ENCODE measurements around the gene FOXP4.
"Not testable (repeated sequence)": the region's sequence is repeated elsewhere in the genome, so short reads cannot be mapped to it uniquely, and the experiment has no call there.

Gene FOXP4

GRCh38 chr6:41595166-41595565 lies 49.0 kb downstream of the FOXP4 start:
- DNase-seq (ENCODE audit: insufficient read length, low spot score) (no peak), FAIRE-seq (no peak)

DNA sequence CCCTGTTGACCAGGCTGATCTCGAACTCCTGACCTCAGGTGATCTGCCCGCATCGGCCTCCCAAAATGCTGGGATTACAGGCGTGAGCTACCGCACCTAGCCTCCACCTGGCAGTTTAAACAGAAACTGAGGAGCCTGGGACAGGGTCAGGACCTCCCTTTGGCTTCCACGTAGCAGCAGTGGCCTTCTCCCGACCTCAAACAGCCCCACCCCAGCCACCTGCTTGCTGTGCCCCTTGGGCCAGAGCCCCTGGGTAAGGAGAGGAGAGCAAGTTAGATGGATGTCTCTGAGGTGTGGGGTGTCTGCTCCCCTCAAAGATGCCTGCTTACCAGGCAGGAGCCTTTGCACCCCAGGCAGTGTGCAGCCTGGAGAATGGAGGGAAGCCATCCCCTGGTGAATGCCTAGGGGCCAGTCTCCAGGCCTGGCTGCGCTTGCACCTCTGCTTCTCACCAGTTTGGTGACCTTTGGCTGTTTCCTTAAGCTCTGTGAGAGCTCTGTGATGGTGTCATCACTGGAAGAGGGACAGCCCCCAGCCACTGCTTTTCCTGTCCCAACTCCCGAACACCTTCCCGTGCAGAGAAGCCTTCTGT lies 50.0 kb downstream of the FOXP4 start:
- FAIRE-seq = no peak
- no peak for DNase-seq (ENCODE audit: insufficient read length, low spot score)

DNA sequence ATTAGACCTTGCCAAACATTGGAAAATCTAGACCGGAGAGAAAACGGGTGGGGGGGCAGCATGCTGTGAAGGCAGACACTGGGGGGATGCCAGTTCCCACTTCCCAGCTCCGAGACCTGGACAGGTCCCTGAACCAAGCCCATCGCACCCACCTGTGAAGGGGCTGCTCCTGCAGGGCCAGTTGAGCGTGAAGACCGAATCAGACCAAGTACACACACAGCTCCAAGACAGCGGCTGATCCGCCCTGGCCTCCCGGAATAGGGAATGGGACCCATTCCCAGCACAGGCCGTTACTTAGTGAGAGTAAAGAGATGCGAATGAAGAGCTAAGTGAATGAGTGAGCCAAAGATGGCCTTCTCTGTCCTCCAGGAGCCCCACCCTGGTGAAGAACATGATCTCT lies 50.6 kb downstream of the FOXP4 start:
- DNase-seq (ENCODE audit: insufficient read length, low spot score) (no peak), FAIRE-seq (no peak)

GRCh38 chr6:41597246-41598000 lies 51.2 kb downstream of the FOXP4 start:
- FAIRE-seq (no peak), DNase-seq (ENCODE audit: insufficient read length, low spot score) (no peak)

DNA sequence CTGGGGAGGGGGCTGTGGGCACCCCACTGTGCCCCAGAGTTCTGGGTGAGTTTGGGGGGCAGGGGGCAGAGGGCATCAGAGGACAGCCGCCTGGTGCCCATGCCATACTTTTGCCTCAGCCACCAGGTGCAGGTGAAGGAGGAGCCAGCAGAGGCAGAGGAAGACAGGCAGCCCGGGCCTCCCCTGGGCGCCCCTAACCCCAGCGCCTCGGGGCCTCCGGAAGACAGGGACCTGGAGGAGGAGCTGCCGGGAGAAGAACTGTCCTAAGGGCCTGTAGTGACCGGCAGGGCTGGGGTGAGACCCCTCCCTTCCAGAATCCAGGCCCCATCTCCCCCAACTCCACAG lies 52.5 kb downstream of the FOXP4 start:
- FAIRE-seq (no peak), DNase-seq (ENCODE audit: insufficient read length, low spot score) (no peak)

GRCh38 chr6:41599015-41599851 lies 53.1 kb downstream of the FOXP4 start:
- DNase-seq (ENCODE audit: insufficient read length, low spot score) (no peak), FAIRE-seq (no peak)

DNA sequence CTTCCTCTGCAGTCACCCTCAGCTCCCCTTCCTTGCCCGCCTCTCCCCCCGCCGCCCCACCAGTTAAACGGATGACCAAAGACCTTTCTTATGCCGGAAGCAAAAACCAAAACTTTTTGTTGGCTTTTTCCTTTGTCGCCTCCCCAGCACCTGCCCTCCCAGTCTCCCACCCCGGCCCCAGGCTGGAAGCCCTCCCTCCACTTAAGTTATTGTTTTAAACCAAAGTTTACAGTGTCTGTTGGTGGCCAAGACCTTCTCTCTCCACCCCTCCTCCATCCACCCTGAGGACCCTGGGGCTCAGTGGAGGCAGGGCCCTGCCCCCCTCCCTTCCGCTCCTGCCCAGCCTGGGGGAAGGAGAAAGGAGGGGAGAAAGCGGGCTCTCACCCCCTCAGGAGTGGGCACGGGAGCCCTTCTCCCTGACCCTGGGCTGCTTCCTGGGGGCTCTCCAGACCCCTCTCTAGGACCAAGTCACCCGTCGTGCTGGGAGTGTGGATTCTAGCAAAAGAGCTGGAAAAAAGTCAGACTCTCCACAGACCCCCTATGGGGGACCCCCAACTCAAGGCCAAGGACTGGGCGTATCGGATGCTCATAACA lies 53.8 kb downstream of the FOXP4 start:
- FAIRE-seq (no peak), DNase-seq (ENCODE audit: insufficient read length, low spot score) (no peak)

- FAIRE-seq (peak; percentile 9), DNase-seq (ENCODE audit: insufficient read length, low spot score) (no peak)
Observed at GRCh38 chr6:41600499-41601247, 54.5 kb downstream of the FOXP4 start.

- no peak for FAIRE-seq
- DNase-seq (ENCODE audit: insufficient read length, low spot score) = no peak
Observed at GRCh38 chr6:41601248-41601549, 55.0 kb downstream of the FOXP4 start.

- FAIRE-seq (no peak), DNase-seq (ENCODE audit: insufficient read length, low spot score) (no peak)
Observed at GRCh38 chr6:41602422-41602743, 56.2 kb downstream of the FOXP4 start.

- DNase-seq (ENCODE audit: insufficient read length, low spot score) (peak; percentile 88), FAIRE-seq (peak; percentile 91)
Observed at GRCh38 chr6:41602864-41603608, 56.9 kb downstream of the FOXP4 start.

DNA sequence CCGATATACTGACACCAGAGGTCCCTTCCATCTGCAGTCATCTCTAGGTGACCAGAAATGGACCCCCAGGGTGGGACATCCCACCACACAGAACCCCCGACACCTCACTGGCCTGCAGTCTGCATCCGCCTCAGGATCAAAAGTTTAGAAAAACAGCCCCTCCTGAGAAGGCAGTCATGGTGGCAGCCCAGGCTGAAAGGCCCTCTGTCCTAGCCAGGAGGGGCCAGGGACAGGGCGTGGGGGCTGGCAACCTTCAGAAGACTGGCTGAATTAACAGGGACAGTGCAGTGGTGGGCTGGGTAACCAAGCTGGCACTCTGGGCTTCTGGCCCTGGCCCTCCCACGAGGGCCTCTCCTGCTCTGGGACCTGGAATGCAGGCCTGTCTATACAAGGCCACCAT lies 57.8 kb downstream of the FOXP4 start:
- no peak for FAIRE-seq
- no peak for DNase-seq (ENCODE audit: insufficient read length, low spot score)

DNA sequence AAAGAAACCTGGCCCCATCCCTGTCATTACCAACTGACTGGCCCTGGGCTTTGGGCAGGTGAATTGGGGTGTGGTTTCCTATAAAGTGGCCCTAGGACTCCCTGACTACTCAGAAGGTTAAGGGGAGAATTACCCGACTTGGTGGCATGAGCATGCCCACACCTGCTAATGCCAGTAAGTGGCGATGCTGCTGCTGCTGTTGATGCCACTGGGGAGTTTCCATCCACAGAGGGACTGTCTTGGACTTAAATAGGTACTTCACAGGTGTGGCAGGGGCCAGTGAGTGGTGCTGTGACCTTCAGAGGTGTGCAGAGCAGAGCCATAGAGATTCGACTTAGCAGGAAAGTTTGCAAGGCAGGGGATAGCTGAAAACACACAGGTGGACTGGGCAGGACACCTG lies 59.5 kb downstream of the FOXP4 start:
- FAIRE-seq = no peak
- DNase-seq (ENCODE audit: insufficient read length, low spot score) = no peak

DNA sequence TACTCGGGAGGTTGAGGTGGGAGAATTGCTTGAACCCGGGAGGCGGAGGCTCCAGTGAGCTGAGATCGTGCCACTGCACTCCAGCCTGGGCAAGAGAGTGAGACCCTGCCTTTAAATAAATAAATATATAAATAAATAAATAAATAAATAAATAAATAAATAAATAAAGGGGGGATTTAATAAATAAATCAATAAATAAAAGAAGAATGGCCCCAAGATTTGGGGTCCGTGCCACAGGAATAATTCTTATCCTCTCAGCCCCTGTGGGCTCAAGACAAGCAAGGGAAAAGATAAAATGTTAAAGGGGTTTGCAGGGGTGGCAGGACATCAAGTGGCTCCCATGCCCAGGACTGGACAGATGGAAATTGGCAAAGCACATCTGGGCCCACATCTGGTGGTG lies 60.9 kb downstream of the FOXP4 start:
- no peak for FAIRE-seq
- DNase-seq (ENCODE audit: insufficient read length, low spot score) = no peak

DNA sequence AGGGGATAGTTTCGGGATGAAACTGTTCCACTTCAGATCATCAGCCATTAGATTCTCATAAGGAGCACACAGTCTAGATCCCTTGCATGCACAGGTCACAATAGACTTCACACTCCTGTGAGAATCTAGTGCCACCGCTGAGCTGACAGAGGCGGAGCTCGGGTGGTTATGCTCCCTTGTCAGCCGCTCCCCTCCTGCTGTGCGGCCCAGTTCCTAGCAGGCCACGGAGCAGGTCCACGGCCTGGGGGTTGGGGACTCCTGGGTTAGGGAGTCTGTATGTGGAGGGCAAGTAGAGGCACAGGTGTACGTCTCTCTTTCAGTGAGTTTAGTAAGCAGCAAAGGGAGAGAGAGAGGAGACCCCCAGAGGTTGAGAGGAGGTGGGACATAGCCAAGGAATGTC lies 61.6 kb downstream of the FOXP4 start:
- FAIRE-seq (no peak), DNase-seq (ENCODE audit: insufficient read length, low spot score) (no peak)

DNA sequence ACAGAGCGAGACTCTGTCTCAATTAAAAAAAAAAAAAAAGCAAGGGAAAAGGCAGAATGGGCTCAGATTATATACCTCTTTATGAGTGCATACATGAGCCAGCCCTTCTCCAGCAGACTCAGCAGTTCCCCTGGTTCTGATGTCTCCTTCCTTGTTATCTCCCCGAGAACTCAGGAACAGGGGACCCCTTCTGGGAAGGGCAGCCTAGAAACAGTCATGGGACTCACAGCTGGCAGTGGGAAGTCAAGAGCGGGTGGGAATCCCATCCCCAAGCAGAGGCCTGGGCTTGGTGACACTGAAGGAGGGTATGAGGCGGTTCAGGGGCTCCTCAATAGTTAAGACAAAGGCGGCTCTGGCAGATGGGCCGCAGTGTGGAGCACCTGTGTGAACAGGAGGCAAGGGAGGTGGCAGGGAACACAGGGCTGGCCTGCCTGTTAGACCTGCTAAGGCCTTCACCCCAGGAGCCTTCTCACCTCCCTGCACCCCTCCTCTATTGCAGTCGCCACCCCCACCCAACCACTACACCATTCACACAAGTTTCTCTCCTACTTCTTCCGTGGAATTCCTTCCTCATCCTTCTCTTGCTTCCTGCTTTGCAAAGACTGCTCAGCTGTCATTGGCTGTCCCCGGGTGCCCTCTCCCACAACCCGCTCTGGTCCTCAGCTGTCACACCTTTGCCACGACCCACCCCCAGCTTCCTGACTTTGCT lies 62.4 kb downstream of the FOXP4 start:
- DNase-seq (ENCODE audit: insufficient read length, low spot score) (no peak), FAIRE-seq (peak; percentile 42)

- DNase-seq (ENCODE audit: insufficient read length, low spot score) = no peak
- FAIRE-seq = no peak
Observed at GRCh38 chr6:41614715-41615114, 68.5 kb downstream of the FOXP4 start.

GRCh38 chr6:41615311-41615710 lies 69.1 kb downstream of the FOXP4 start:
- DNase-seq (ENCODE audit: insufficient read length, low spot score) = no peak
- no peak for FAIRE-seq

GRCh38 chr6:41618598-41618997 lies 72.4 kb downstream of the FOXP4 start:
- DNase-seq (ENCODE audit: insufficient read length, low spot score) = no peak
- FAIRE-seq = no peak

- DNase-seq (ENCODE audit: insufficient read length, low spot score); FAIRE-seq: not testable (repeated sequence)
Observed at GRCh38 chr6:41619193-41619592, 73.0 kb downstream of the FOXP4 start.

Measured in HTR-8/SVneo (cell line).